NCI-H128 (cell line): ENCODE results near the gene NFIA.
A peak's percentile ranks its signal among the peaks of the same experiment; 100 is the strongest.

Source experiments
- DNase-seq: peaks from one replicate; lab custom pipeline; 2025; ENCODE audit not compliant: unreplicated experiment; lab: John Stamatoyannopoulos, UW

NFIA gene

DNA sequence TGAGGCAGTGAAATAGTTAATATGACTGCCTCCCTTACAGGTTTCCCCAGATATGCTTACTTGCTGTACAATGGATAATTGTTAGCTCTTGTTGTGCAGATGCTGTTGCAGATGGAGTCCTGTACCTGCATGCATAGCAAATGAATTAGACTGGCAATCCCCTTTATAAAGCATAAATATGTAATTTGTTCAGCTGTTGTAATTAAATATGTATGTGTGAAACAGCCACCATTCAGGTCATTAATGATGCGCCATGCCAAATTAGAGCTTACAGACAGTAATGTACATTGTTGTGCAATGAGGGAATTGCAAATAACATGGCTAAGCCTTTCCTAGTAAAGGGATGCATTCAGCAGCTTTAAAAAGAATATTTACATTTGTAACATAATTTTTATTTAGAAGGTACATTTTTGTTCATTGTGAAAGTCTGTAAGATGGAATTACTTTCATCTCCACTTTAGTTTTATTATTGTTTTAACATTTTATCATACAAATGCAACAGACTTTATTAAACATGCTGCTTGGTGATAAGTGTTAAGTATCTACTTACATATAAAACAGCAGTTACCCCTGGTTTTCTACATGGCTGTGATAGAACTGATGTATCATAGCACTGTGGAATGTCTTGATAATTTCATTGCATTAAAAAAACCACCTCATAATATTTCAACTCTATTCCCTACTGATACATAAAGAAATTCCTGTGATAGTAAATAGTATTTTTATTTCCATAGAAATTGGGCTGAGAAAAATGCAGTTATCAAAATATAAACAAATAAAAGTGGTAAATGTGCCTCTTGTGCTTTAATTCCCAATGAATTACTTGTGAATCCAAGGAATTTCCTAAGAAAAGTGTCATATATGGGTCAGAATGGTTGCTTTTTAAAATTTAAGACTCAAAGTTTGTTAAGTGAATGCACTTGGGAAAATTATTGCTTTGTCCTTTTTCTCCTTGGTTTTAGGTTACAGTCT lies 99.0 kb downstream of the NFIA start:
- no peak for DNase-seq

DNA sequence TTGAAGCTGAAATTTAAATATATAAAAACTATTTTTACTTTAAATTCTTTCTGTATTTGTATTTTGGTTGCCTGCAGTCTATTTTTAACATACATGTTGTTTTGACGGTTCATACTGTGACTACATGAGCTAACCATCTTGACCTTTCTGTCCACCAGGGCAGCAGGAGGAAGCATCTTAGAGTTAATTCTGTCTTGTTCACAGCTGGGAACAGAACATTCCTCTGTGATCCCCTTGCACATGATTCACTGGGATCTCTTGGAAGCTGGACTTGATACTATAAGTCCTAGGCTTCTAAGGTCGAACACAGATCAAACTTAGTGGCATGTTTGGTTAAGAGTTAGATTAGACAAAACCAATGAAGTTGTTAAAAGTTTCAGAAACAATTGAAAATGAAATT lies 99.7 kb downstream of the NFIA start:
- DNase-seq: no peak

DNA sequence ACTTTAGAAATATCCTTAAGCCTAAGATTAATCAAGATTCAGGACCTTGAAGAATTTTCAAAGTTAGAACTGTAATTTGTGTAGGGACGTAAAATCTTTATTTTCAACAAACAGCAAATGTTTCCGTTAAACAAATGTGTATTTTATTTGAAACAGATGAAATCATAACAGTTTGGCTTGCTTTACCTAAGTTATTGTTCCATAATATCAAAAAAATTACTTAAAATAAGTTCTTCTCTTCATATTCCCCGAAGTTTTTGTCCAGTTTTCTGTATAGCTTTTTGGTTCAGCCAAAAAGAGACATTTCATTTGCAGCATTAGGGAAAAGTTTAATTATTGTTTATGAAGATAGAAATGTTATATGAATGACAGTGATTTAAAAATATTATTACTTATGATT lies 100.1 kb downstream of the NFIA start:
- DNase-seq: no peak

DNA sequence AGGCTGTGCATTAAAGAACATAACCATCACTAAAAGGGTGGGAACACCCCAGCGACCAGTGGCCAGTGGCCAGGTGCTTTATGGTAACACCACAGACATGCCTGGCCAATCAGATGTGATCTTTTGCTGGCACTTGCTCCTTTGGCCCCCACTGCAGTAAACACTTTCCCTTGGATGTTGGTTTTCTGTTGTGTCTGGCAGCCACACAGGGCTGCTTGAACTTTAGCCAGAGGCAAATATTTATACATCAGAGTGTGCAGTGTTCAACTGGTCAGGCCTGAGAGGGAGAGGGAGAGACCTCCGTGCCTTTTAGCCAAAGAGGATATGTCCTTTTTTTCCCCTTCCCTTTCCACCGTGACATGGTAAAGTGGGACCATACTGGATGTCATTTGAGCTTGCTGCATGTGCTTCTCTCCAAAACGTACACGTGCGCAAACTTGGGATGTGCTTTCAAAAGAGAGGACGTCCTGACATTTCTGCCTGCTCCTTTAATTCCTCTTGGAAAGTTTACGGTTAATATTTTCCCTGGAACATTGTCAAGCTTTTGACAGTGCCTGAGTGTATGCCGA lies 101.2 kb downstream of the NFIA start:
- DNase-seq: no peak

DNA sequence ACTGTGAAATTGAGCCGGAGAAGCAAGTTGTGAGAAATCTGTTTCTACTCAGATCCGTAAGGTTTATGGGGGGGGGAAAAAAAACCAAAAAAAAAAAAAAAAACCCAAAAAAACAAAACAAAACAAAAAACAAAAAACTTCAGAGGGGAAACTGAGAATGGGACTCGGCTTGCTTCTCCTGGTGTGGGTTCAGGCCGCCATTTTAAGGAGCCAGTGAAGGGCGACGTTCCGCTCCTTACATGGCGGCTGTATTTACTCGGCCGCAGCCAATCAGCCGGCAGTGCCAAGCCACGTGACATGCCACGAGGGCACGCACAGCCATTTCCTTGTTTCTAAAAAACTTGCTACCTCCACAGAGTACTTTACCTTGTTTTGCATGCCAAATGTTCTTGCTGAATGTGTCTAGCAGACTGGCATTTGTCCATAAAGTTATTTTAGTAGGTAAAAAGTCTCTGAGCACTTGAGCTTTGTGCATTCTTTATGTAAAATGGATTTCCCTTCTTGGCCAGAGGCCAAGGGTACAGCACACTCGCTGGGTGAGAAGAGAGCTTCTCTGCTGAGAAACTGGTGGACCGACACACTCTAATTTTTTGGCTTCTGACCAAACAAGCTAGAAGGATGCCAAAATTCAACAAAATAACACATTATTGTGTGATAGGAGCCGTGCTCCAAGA lies 101.8 kb downstream of the NFIA start:
- peak; percentile 35 for DNase-seq

DNA sequence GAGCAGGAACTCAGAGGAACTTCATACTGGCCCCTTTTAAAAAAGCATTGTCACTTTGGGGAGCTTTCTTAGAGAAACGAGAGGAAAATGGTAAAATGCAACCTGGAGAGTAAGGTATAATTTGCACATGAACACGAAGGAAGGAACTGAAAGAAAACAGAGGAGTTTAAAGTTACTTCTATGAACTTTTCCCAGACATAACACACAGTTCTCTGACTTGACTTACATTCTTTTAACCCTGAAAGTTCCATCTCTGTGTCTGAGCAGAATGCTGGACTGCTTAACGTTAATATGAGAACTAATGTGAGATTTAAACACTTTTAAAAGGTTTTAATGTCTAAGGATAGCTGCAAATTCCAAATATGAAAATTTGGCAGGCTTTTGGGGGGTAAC lies 102.3 kb downstream of the NFIA start:
- DNase-seq: no peak

DNA sequence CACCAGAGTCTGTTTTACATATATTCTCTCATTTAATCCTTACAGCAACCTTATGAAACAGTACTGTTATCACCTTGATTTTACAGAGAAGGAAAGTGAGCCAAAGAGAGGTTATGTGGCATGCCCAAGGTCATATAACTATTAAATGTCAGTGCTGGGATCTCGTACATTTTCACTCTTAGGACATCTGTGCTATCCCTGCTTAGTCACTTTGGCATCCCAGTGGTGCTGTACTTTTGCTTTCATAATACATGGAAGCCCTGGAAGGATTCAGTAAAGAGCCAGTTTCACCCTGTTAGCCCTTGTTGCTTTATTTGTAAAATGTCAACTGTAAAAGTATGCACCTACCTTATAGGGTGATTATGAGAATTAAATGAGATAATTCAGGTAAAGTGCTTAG lies 104.4 kb downstream of the NFIA start:
- no peak for DNase-seq

DNA sequence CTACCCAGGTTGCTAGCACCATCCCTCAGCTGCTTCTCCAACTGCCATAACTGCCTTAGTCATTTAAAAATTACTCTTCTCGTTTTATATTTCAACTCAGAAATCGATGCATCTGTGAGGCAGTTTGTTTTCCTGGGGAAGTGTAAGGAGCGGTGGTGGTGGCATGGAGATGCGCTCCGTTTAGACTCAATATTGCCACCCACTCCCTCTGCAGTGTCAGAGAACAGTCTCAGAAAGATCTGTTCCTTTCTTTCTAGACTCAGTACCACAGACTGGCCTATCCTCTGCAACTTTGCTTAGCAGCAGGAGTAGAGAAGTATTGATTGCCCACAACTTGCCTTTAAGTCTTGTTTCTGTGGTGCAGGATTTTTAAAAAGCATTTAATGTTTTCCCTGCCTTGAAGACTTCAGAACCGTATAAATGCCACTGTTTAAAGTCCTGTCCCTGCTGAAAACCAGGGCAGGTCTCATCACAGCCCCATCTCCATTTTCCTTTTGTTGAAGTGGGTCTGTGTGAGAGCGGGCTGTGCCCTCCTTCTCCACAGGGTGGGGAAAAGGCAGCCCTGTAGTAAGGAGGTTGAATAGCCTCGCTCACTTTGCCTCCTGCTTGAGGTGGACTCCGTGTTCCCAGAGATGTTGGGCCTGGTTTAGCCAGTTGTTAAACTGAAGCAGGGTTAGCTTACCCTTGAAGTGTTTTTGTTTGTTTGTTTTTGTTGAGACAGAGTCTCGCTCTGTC lies 105.2 kb downstream of the NFIA start:
- no peak for DNase-seq

DNA sequence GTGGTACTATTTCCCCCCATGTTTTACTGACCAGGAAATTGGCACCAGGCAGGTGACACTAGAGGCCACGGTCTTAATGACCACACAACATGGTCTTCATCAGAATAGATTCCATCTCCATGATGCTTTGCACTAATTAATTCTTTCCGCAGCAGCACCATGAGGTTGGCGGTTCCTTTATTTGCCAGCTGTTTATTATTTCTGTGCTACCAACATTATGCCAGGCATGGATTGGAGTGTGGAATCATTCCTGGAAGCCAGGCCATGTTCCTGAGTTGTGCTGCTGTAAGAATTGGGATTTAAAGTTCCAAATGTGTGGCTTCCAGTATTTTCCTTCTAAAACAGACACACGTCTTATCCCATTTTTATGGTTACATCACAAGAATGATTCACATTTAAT lies 107.8 kb downstream of the NFIA start:
- DNase-seq: no peak

DNA sequence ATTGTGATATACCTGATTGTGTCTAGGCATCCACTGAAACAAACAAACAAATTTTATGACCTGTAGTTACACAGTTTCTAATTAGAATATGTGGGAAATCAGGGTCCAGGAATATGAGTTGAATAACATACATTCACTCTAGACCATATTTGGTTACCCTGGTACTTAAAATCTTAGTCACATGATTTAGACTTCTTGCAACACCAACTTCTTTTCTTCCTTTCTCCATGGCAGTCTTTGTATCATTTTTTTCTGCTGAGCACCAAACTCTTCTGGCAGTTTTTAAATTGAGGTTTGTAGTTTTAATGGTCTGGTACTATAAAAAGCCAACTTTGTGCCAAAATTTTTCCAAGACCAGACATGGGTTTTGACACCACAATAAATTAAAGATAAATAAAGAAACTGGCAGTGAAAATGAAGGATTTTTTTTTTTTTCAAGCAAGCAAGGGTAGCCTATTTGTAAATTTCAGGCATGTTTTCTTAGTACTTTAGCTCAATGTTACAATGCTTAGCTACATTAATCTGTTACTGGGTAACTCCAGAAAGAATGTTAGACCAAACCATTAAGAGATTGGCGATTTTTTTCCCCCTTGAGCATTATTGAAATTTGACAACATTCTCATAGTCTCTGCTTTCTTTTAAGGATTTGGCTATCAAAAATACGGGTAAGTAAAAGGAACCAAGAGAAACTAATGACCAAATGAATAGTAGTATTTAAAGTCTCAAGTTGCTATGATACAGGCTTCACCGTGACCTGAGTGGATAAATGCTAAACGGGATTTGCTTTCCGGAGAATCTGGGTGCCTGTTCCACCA lies 108.5 kb downstream of the NFIA start:
- no peak for DNase-seq

DNA sequence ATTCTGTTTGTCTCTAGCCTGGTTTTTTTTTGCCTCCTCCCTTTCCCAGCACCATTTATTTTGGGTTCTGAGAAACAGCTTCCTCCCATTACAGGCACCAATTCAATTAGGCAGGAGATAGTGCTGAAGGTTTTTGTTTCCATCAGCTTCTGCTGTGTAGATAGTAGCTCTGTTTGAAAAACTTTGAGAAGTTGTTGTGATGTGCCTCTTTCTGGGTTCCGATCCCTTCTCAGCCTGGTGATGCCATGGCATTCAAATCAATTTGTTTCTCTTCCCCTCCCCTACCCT lies 109.0 kb downstream of the NFIA start:
- no peak for DNase-seq

DNA sequence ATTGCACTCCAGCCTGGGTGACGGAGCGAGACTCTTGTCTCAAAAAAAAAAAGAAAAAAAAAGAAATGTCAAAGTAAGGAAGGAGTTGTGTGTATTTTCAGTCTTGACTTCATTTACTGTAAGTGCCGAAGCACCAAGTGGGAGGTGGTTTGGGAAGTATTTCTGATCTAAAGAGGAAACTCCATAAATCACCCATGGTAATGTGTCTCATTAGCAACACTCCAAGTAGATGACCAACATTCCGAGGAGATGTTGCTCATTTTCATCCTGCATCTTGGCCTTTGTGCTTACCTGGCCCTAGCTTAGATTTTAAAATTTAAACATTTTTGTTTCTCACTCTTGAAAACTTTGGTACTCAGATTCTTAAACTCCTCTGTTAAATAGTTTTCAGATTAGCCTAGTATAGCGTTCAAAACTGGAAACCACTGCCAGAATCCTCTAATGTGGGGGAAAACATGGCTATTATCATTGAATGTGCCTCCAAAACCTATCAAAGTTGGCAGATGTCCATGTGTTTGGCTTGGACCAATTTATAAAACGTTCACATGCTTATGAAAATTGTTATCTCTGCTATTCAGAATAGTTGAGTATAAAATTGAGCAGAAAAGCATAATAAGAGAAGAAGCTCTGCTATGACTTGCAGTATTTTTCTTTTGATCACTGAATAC lies 110.4 kb downstream of the NFIA start:
- no peak for DNase-seq

DNA sequence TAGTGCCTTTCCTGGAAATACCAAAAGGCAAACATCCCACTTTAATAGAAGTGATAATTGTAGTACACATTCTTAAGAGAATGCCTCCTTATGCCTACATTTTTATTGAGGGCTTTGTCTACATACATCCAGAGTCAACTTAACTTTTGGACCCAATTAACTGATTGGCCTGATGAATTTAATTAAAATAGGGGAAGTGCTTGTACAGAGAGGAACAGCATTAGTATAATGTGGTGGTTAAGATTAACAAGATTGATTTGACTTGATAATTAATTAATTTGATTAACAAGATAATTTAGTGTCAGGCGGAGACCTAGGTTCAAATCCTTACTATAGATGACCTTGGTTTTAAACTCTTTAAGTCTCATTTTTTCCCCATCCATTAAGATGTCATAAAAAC lies 111.4 kb downstream of the NFIA start:
- no peak for DNase-seq

DNA sequence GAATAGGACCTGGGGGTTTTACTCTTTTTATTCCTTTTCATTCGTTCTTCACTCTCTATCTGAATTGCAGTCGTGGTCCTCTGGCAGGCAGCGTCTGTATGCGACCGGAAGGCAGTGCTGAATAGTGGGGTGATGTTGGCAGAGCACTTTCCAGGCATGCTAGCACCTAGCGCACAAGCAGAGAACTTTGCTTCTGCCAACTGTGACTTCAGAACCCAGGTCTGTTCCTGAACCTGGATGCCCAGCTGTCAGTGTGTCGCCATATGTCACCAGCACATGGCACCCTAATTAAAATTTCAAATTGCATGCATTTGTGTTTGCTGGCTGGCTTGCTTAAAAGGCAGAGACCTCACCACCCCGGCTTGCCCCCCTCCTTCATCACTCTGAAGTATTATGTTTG lies 116.2 kb downstream of the NFIA start:
- no peak for DNase-seq

DNA sequence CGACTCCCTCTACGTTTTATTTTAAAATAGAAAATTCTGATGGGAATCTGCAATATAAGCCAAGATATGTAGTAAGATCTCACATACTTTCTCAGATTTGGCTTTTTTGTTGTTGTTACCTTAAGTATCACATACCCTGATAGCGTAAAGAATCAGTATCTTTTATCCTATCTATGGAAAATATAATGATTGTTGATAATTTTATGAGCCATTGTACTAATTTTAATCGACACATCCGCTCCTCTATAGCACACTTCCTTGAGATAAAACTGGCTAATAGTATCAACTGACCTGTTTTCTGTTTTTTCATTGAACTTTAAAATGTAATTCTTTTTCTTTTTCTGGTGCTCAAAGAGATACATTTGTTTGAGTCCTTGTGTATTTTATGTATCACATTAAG lies 118.7 kb downstream of the NFIA start:
- no peak for DNase-seq

DNA sequence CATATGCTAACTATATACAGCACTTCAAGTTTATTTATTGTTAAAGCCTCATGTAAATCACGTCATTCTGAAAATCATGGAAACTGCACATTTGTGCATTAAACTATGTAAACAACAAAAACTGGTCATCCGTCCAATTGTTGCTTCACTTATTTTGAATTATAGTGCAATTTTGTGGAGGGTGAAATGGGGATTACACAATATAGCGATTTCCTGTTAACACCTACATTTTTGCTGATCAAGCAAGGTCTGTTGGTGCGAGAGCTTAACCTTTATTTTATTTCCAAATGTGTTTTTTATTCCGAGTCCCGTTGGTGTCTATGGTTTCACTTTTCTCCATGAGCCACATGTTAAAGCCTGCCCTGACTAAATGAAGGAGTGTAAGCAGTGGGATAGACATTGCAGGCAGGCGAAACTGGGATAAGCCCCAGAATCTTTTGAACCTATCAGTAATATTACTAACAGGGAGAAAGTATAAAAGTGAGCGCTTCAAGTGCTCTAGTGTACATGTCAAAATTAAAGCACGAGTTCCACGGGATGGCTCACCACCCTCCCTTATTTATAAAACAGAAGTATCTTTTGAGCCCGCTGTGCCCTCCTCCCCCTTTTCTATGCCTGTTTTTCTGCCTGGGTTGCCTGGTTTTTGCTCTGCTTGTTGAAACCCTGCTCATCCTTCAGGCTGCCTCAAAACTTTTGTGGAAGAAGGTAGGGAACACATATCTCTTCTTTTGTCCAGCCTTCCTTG lies 120.7 kb downstream of the NFIA start:
- no peak for DNase-seq

DNA sequence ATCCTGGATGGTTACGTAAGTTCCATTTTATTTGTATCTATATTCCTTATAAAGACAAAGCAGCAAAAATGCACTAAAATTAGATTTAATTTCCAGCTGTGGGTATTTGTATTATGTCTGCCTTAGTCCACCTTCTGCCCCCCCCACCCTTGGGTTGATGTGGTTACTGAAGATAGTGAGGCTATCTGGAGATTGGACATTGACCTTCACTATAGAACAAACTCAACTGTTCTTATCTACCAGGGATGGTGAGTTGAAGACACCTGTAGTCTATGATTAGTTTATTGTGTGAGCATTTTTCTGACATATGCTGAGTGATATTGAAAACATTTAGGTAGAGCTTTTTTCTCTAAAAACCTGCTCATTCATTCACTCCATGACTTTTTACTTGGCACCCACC lies 122.2 kb downstream of the NFIA start:
- no peak for DNase-seq

DNA sequence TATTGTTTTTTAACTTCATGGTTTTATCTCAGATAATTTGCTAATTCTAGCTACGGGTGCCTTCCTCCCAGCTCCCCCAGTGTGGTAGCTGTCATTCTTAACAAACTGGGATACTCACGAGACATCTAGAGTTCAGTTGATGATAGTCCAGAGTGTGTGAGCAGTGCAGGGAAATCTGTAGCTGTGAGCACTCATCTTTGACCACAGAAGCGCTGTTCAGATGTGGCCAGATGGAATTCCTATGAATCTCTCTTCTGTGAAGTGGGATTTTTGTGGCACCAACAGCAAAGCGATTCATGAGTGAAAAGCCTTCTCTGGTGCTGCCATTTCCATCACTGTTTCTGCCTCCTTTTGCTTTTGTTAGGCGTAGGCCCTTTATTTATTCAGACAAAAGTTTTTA lies 125.1 kb downstream of the NFIA start:
- DNase-seq: no peak

DNA sequence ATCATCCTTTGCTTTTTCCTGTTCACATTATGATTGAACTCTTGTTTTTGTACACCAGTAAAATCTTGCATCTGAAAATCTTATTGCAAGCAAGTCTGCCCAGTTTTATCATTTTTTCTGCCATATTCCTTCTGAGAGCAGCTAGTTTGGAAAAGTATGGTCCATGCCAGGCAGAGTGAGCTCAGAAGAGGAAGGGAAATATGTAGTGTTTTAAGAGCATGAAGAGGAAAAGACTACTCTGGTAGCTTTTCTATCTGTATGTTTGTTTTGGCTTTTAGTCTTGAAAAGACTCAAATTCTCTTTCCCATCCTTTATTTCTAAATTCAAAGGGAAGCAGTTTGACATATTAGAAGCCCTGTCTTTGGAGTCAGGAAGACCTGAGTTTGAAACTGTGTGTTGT lies 125.8 kb downstream of the NFIA start:
- no peak for DNase-seq

DNA sequence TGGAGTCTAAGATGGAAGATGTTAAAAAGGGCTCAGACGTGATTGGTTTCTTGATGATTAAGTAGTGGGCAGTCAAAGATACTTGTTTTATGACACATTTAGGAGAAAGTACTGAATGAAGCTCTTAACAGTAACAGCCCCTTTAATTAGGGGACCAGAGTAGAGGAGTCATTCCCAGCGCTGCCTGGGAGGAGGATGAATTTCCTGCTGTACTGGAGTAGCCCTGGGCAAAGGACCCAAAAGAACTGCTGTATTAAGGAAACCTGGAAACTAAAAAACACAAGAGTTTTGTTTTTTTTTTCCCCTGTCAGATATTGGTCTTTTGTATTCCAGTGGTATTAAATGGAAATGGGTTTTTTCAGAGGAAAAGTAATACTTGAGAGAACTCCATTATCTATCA lies 126.5 kb downstream of the NFIA start:
- no peak for DNase-seq
